Placental epithelial cell (primary cell): ENCODE results near the gene MRLN. TPM values are rescaled to one million over a fixed set of nuclear protein-coding genes. Genes with fewer than 3 reads are reported as not detected.

Experiments
- total RNA-seq: library from RNA; depleted of rRNA; stranded (reverse); fragments of >200 nt; gene quantifications from 2 replicates; pipeline ENCODE4 v1.2.3, GENCODE V29; 2012

The MRLN gene
- total RNA-seq: not detected in 2 replicates

DNA sequence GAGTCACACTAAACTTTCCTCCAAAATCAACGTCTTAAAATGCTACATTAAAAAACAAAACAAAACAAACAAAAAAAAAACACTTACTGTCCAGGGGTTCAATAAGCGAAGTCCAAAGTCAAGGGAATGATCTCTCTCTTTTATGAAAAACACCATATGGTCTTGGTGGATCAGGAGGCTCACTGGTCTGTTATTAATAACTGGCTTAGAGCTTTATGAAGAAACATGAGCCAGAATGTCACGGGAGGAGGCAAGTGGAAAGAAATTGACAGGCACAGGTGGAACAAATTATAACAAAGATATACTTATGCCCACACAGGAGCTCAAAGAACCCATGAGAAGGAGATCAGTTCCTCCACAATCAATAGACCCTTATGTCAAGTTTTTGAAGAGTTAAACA lies at the start of gene MRLN:
Gene MRLN (minus strand): TSS at position 189 of the 400 bp plus-strand sequence.

GRCh38 chr10:59709395-59710125 lies 43.7 kb downstream of the MRLN start, which contains the start of gene SLC16A9:
SLC16A9 (minus strand) TSS chr10:59709850; CDS start chr10:59684291, 25,559 bp downstream.

Other genes starting within 250 kb of the MRLN start
- under 0.01 TPM in 1 of 2 replicates, not detected in the other for gene SLC16A9, start 43.6 kb downstream of the MRLN start, total RNA-seq
- 45.1 and 65.8 TPM in 2 replicates for gene CCDC6, start 153.1 kb upstream of the MRLN start, total RNA-seq